GM19467 (cell line): ENCODE measurements around the gene BAG5.

ENCODE experiments used
- ATAC-seq: cut with Tn5 transposase; IDR thresholded peaks from one replicate; pipeline ENCODE4 v1.9.1; 2021; ENCODE audit warnings: mild to moderate bottlenecking, moderate library complexity; ENCODE audit not compliant: unreplicated experiment

BAG5 gene

GRCh38 chr14:103510724-103511693 is 51.4 kb downstream of the BAG5 start:
- ATAC-seq: no peak

GRCh38 chr14:103509864-103510723 is 52.4 kb downstream of the BAG5 start:
- no peak for ATAC-seq

- no peak for ATAC-seq
These were observed 53.7 kb downstream of the BAG5 start for GRCh38 chr14:103508521-103509329.

DNA sequence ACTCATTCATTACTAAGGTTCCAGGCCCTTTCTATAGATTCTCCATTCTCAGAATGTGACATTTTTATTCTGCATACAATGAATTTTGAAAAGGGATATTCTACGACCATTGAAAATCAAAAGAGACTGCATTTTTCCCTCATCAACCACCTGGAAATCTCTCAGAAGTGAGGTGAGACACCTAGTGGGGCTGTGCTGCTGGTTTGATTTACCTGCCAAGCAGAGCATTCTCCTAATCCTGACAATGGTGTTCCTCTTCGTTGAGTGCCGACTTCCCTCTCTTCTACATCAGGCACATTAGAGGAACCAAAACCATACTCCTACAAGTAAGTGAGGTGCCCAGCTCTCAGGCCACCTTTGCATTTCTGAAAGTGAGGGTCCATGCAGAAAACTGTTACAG is 54.7 kb downstream of the BAG5 start:
- ATAC-seq: no peak
